GM18520 (cell line): ENCODE results near the gene ELF3.
A peak's percentile ranks its signal among the peaks of the same experiment; 100 is the strongest.
"Not testable (repeated sequence)": the region's sequence is repeated elsewhere in the genome, so short reads cannot be mapped to it uniquely, and the experiment has no call there.

Experiments
- ATAC-seq: cut with Tn5 transposase; IDR thresholded peaks from one replicate; pipeline ENCODE4 v1.9.1; 2021; ENCODE audit not compliant: unreplicated experiment

ELF3 gene

GRCh38 chr1:202010180-202011015, at the start of gene ELF3:
TSS of gene ELF3 (plus strand) at chr1:202010587. CDS start at chr1:202011137, 550 bp downstream.
- peak; percentile 88 for ATAC-seq

GRCh38 chr1:201962382-201962781, 48.0 kb upstream of the ELF3 start:
- not testable (repeated sequence) for ATAC-seq

GRCh38 chr1:201964261-201964660, 46.1 kb upstream of the ELF3 start:
- no peak for ATAC-seq

- no peak for ATAC-seq
These were observed 44.2 kb upstream of the ELF3 start for GRCh38 chr1:201966171-201966570.

- ATAC-seq: no peak
These were observed 42.0 kb upstream of the ELF3 start for GRCh38 chr1:201968202-201968925.

- no peak for ATAC-seq
These were observed 39.8 kb upstream of the ELF3 start for GRCh38 chr1:201970334-201971159.

GRCh38 chr1:201982082-201982622, 28.2 kb upstream of the ELF3 start:
- ATAC-seq: peak; percentile 5

- peak; percentile 55 for ATAC-seq
These were observed 27.6 kb upstream of the ELF3 start, which contains the start of gene RNPEP for GRCh38 chr1:201982623-201983379. TSS of gene RNPEP (plus strand) at chr1:201982648. CDS start at chr1:201982667, 19 bp downstream.

GRCh38 chr1:201983380-201983805, 27.0 kb upstream of the ELF3 start:
- ATAC-seq: no peak

GRCh38 chr1:201984446-201984845, 25.9 kb upstream of the ELF3 start:
- no peak for ATAC-seq

GRCh38 chr1:201985355-201985754, 25.0 kb upstream of the ELF3 start:
- ATAC-seq: no peak

GRCh38 chr1:201988601-201989000, 21.8 kb upstream of the ELF3 start:
- no peak for ATAC-seq

- no peak for ATAC-seq
These were observed 20.8 kb upstream of the ELF3 start for GRCh38 chr1:201989354-201990128.

GRCh38 chr1:201990427-201990826, 20.0 kb upstream of the ELF3 start:
- ATAC-seq: no peak

- ATAC-seq: no peak
These were observed 10.7 kb upstream of the ELF3 start for GRCh38 chr1:201999625-202000238.

GRCh38 chr1:202002507-202002906, 7.9 kb upstream of the ELF3 start:
- no peak for ATAC-seq

GRCh38 chr1:202004711-202005110, 5.7 kb upstream of the ELF3 start:
- ATAC-seq: no peak

GRCh38 chr1:202005958-202006357, 4.4 kb upstream of the ELF3 start:
- ATAC-seq: no peak

GRCh38 chr1:202007304-202007703, 3.1 kb upstream of the ELF3 start:
- no peak for ATAC-seq
